Ammon's horn (tissue), 1 donor: ENCODE data around the gene AGTRAP.

Experiments used
- DNase-seq: peaks from one replicate; pipeline ENCODE4 v3.0.0-alpha.2; 2016; ENCODE audit warnings: low spot score

The AGTRAP gene

GRCh38 chr1:11784256-11784992, 48.5 kb downstream of the AGTRAP start:
- no peak for DNase-seq

GRCh38 chr1:11784993-11785769, 49.2 kb downstream of the AGTRAP start:
- peak; percentile 62 for DNase-seq

GRCh38 chr1:11786168-11786567, 50.2 kb downstream of the AGTRAP start:
- no peak for DNase-seq

- DNase-seq: no peak
Measured at GRCh38 chr1:11787251-11787803, 51.4 kb downstream of the AGTRAP start.

- DNase-seq: no peak
Measured at GRCh38 chr1:11787804-11788436, 52.0 kb downstream of the AGTRAP start.

- DNase-seq: no peak
Measured at GRCh38 chr1:11788549-11789053, 52.7 kb downstream of the AGTRAP start.

GRCh38 chr1:11789126-11790067, 53.5 kb downstream of the AGTRAP start:
- no peak for DNase-seq

GRCh38 chr1:11790101-11790879, 54.4 kb downstream of the AGTRAP start:
- DNase-seq: no peak

GRCh38 chr1:11790880-11791715, 55.2 kb downstream of the AGTRAP start:
- peak; percentile 87 for DNase-seq

GRCh38 chr1:11792106-11792505, 56.2 kb downstream of the AGTRAP start:
- no peak for DNase-seq

- no peak for DNase-seq
Measured at GRCh38 chr1:11793819-11794218, 57.9 kb downstream of the AGTRAP start.

GRCh38 chr1:11794446-11795237, 58.7 kb downstream of the AGTRAP start:
- no peak for DNase-seq

GRCh38 chr1:11795238-11795890, 59.4 kb downstream of the AGTRAP start:
- no peak for DNase-seq

GRCh38 chr1:11796036-11796828, 60.3 kb downstream of the AGTRAP start:
- no peak for DNase-seq

GRCh38 chr1:11797525-11798216, 61.7 kb downstream of the AGTRAP start:
- no peak for DNase-seq

GRCh38 chr1:11799099-11799498, 63.2 kb downstream of the AGTRAP start:
- no peak for DNase-seq

- no peak for DNase-seq
Measured at GRCh38 chr1:11799896-11800295, 64.0 kb downstream of the AGTRAP start.
